Measurements from ENCODE around the gene UQCR10. TPM values are rescaled to one million over a fixed set of nuclear protein-coding genes. Genes with fewer than 3 reads are reported as not detected.

Gene UQCR10
- total and polyA plus RNA-seq, 2 of the 4 experiments (the other 2 are of a cell fraction), result 103 to 260 TPM

DNA sequence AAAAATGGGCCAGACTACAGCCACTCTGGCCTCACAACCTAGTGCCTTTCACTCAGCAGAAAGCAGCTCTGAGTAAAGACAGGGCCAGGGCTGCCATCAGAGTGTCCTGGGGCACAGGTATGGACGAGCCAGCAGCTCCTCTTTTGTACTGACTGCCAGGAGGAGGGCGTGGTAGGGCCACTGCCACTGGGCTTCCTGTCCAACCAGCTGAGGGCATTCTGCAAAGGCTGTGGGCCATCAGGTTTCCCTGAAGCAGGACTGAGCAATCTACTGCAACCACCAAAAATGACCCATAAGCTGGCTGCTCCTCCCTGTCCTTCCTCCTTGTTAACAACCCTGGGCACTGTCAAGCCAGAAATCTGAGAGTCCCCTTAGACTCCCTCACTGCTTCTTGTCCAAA, 37.8 kb downstream of the UQCR10 start:
- H3K27ac ChIP-seq (ENCODE audit: insufficient read depth, low read length), result no peak overlapping the region
- TF ChIP-seq CEBPB (IDR thresholded peaks at IDR 0.05; ENCODE audit: low read depth, low read length), result no peak
- TF ChIP-seq, protein P1, sequence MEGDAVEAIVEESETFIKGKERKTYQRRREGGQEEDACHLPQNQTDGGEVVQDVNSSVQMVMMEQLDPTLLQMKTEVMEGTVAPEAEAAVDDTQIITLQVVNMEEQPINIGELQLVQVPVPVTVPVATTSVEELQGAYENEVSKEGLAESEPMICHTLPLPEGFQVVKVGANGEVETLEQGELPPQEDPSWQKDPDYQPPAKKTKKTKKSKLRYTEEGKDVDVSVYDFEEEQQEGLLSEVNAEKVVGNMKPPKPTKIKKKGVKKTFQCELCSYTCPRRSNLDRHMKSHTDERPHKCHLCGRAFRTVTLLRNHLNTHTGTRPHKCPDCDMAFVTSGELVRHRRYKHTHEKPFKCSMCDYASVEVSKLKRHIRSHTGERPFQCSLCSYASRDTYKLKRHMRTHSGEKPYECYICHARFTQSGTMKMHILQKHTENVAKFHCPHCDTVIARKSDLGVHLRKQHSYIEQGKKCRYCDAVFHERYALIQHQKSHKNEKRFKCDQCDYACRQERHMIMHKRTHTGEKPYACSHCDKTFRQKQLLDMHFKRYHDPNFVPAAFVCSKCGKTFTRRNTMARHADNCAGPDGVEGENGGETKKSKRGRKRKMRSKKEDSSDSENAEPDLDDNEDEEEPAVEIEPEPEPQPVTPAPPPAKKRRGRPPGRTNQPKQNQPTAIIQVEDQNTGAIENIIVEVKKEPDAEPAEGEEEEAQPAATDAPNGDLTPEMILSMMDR (conservative IDR thresholded peaks at IDR 0.05; ENCODE audit: low read depth, low read length), result no peak
- TF ChIP-seq POLR2A (IDR thresholded peaks at IDR 0.05; ENCODE audit: low read depth, low read length), result no peak
- TF ChIP-seq BHLHE40 (IDR thresholded peaks at IDR 0.05; ENCODE audit: low read depth, low read length), result no peak
- TF ChIP-seq RFX5 (IDR thresholded peaks at IDR 0.05; ENCODE audit: low read depth, low read length), result no peak
- TF ChIP-seq MAFK (IDR thresholded peaks at IDR 0.05; ENCODE audit: low read depth, low read length), result no peak
- no peak for TF ChIP-seq CHD1 (IDR thresholded peaks at IDR 0.05; ENCODE audit: low read depth, low read length)
- TF ChIP-seq RAD21 (IDR thresholded peaks at IDR 0.05; ENCODE audit: low read length), result no peak
- TF ChIP-seq NFE2L2 (IDR thresholded peaks at IDR 0.05; ENCODE audit: low read depth, low read length), result no peak
- TF ChIP-seq SMC3 (IDR thresholded peaks at IDR 0.05; ENCODE audit: low read depth, low read length), result no peak
- no peak for TF ChIP-seq USF2 (IDR thresholded peaks at IDR 0.05; ENCODE audit: low read depth, low read length)
- TF ChIP-seq FOS (IDR thresholded peaks at IDR 0.05; ENCODE audit: low read depth, low read length), result no peak
- no peak for TF ChIP-seq RCOR1 (IDR thresholded peaks at IDR 0.05; ENCODE audit: insufficient replicate concordance, low read length)
- TF ChIP-seq, protein P2, sequence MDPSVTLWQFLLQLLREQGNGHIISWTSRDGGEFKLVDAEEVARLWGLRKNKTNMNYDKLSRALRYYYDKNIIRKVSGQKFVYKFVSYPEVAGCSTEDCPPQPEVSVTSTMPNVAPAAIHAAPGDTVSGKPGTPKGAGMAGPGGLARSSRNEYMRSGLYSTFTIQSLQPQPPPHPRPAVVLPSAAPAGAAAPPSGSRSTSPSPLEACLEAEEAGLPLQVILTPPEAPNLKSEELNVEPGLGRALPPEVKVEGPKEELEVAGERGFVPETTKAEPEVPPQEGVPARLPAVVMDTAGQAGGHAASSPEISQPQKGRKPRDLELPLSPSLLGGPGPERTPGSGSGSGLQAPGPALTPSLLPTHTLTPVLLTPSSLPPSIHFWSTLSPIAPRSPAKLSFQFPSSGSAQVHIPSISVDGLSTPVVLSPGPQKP (IDR thresholded peaks at IDR 0.05; ENCODE audit: borderline replicate concordance, low read depth, low read length), result no peak
- TF ChIP-seq MAZ (IDR thresholded peaks at IDR 0.05; ENCODE audit: borderline replicate concordance, low read depth, low read length), result no peak
- no peak for ATAC-seq (ENCODE audit: low read depth)
- peaks cover 0 to 2% of the 10 kb centered on the region in 2 experiments; a peak in 1 of 4 replicates for H3K79me1 ChIP-seq (ENCODE audit: low read depth in 1 of 2, low read length in 2 of 2)
- no peak overlapping the region for H4K91ac ChIP-seq (ENCODE audit: insufficient read depth, low read depth, low read length)
- no peak overlapping the region for H4K8ac ChIP-seq (ENCODE audit: low read depth in 2 of 2, low read length in 2 of 2)
- 100% methylated on average over 1 of the region's 2 CpGs; no CpG with 5 or more reads in 1 of the 2 experiments for WGBS, 2 experiments (ENCODE audit: extremely low coverage in 2 of 2, insufficient read length in 1 of 2)
- H2BK15ac ChIP-seq (ENCODE audit: low read depth, low read length), result no peak overlapping the region
- H3K4me1 ChIP-seq (ENCODE audit: control insufficient read depth, insufficient read depth, low read length), result peaks cover 2% of the 10 kb centered on the region; the same call in 1 of the 2 replicates
- H3K9ac ChIP-seq (ENCODE audit: low read depth, low read length), result no peak overlapping the region
- no peak overlapping the region for H4K5ac ChIP-seq (ENCODE audit: low read depth, low read length)
- H2AK5ac ChIP-seq (ENCODE audit: low read depth, low read length), result no peak overlapping the region
- H3K18ac ChIP-seq (ENCODE audit: low read depth, low read length), result no peak overlapping the region
- H4K20me1 ChIP-seq (ENCODE audit: insufficient read depth, low read length), result no peaks in the 10 kb centered on the region
- no peak overlapping the region for H3K23ac ChIP-seq (ENCODE audit: low read depth, low read length)
- H2AFZ ChIP-seq (replicated peaks; ENCODE audit: low read length, poor library complexity), result no peak overlapping the region
- no peak overlapping the region for H3K4ac ChIP-seq (ENCODE audit: low read depth, low read length)
- no peak overlapping the region for H2AK9ac ChIP-seq (replicated peaks; ENCODE audit: low read depth, low read length, poor library complexity)
- H3K4me3 ChIP-seq (ENCODE audit: insufficient read depth, low read depth, low read length), result no peak overlapping the region
- no peaks in the 10 kb centered on the region for H3K9me3 ChIP-seq (ENCODE audit: control insufficient read depth, insufficient read depth, low read length)
- CTCF ChIA-PET, result no interaction called here
- peaks cover 3% of the 10 kb centered on the region for H3K9me1 ChIP-seq (ENCODE audit: insufficient read depth, low read length)
- dilution Hi-C loops (cut with HindIII; ENCODE audit: low sequenced_read_pairs, unreplicated experiment) (no loop called here), in situ Hi-C loops (cut with MboI; ENCODE audit: low sequenced_read_pairs) (no loop called here), intact Hi-C loops (cut with micrococcal nuclease) (no loop called here)
- H3K27me3 ChIP-seq (ENCODE audit: control insufficient read depth, insufficient read depth, low read length), result no peaks in the 10 kb centered on the region
- peaks cover 64% of the 10 kb centered on the region for H3K36me3 ChIP-seq (ENCODE audit: control insufficient read depth, insufficient read depth, low read length)
- BruUV-seq (replicated peaks), result no TSS peak
- no peak overlapping the region for H2BK5ac ChIP-seq (ENCODE audit: low read depth, low read length, poor library complexity, severe bottlenecking)
- no peak for DNase-seq
- no peak overlapping the region for H3K14ac ChIP-seq (replicated peaks; ENCODE audit: low read depth, low read length)
- H3K4me2 ChIP-seq (ENCODE audit: low read depth, low read length), result no peak overlapping the region
- no peak overlapping the region for H2BK20ac ChIP-seq (ENCODE audit: low read depth, low read length)
- POLR2A ChIA-PET (ENCODE audit: unreplicated experiment), result no interaction called here
- H3K56ac ChIP-seq (ENCODE audit: extremely low read depth, insufficient read depth, low read length), result no peak overlapping the region
- no peak overlapping the region for H2BK120ac ChIP-seq (ENCODE audit: low read depth, low read length)
